NCI-H524 (cell line): Measurements from ENCODE around the gene SOS2.
"Not testable (repeated sequence)": the region's sequence is repeated elsewhere in the genome, so short reads cannot be mapped to it uniquely, and the experiment has no call there.

ENCODE experiments used
- DNase-seq, 2 experiments: peaks; one replicate each; lab custom pipeline; 2025; lab: John Stamatoyannopoulos, UW

The SOS2 gene

DNA sequence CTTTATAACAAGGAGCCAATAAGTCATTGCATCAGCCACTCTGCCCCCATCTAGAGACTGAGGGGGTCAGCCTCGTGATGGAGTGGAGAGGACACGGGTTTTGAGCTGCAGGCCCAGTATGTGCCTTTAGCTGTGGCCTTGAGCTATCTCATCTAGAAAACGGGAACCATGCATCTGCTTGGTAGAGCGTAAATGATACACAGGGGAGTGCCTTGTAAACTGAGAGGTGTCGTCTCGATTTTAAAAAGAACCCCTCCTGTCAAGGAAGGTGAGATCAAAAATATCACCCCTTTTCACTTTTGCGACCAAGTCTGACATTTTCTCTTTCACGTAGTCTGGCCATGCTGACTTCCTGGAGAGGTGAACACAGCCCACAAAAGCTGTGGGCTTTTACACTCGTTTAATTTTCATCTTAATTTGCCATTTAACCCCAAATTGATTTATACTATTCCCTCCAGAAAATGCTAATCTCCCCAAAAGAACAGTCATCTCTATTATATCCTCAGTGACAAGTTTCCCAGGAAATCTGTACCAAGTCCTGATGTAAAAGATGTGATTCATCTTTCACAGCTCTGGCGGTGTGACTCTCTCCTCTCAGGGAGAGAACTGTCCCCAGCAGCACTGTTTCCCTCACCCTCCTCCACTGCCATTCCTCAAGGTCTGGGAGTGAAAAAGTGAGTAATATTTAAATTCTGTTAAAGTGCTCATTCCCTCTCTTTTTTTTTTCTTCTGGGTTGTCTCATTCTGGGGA lies 145.6 kb downstream of the SOS2 start:
- no peak for DNase-seq

DNA sequence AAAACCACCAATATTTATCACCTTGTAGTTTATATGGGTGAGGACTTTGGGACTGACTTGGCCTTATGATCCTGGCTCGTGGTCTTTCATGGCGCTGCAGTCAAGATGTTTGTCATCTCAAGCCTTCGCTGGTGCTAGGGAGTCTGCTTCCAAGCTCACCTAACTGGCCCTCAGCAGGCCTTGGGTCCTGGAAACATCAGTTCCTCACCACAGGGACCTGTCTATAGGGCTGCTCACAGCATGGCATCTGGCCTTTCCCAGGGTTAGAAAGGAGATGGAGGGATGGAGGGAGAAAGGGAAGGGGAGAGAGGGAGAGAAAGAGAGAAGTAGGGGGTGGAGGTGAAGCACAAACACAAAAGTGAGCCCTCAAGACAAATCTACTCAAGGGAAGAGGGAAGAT lies 146.7 kb downstream of the SOS2 start:
- no peak for DNase-seq

DNA sequence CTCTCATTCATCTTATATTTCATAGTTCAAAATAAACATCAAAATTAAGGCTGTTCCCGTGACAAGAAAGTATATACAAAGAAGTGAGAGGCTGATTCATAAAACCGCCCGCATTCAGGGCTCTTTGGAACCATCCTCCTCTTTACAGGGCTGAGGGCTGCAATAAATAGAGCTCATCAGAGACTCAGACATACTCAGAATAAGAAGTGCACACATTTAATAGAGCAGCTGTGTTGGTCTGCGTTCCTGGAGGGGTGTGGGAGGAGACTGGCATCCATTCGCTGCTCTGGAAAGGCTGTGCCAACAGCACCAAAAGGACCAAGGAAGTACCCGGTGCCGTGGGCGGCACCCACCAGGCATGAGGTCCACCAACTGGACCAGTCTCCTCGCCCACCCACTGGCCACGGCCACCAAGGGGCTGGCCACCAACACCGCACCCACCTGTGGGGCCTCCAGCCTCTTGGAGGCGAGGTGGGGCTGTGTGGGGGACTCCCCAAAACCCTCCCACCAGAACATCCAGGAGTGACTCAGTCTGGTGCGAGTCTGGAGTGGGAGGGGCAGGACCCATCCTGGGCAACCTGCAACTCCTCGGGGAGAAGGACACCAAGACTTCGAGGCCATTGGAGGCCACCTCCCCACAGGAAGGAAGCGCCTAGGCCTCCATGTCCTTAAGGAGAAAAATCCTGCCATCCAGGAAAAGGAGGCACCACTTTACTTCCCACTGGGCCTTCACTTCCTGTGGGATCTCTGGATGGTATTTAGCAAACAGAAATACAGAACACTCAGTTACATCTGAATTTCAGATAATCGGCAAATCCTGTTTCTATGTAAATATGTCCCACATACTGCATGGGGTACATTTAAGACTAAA lies 147.7 kb downstream of the SOS2 start:
- no peak for DNase-seq

DNA sequence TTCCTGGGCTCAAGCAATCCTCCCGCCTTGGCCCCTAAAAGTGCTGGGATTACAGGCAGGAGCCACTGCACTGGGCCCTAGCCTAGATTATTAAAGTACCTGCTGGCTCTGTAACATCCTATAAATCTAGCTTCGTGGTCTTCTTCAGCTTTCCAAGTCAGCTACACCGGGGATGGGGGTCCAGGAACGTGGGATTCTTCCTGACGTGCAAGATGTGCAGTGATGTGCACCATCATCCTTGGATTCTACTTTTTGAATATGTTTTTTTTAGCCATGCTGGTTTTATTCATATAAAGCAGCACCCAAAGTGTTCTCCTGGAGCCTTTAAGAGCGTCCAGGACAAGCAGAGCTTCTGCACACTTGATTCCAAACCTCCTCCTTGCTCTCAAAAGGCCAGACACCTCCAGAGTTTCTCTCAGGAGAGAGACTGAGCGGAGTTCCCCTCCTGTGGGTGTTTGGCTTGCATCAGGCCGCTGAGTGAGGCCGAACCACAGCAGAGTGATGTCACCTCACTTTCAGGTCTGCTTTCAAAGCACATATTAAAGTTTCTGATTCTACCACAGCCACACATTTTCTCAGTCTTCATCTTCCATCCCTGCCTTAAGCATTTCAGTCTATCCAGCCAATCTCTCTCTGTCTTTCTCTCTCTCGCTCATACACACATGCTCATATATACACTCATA lies 148.5 kb downstream of the SOS2 start:
- DNase-seq: no peak

DNA sequence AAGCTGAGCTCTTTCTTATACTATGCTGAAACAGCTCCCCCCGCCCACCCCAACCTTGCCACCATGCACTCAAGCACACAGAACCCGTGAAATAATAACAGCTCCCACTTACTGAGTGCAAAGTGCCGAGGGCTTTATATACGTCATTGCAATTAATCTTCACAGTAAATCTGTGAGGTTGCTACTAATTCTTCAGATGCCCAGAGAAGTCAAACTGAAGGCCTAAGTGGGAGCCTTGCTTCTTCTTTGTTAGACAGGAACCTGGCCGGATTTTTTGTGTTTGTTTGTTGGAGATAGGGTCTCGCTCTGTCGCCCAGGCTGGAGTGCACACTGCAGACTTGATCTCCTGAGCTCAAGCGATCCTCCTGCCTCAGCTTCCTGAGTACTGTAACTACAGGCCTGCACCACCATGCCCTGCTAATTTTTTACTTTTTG lies 149.1 kb downstream of the SOS2 start:
- no peak for DNase-seq

DNA sequence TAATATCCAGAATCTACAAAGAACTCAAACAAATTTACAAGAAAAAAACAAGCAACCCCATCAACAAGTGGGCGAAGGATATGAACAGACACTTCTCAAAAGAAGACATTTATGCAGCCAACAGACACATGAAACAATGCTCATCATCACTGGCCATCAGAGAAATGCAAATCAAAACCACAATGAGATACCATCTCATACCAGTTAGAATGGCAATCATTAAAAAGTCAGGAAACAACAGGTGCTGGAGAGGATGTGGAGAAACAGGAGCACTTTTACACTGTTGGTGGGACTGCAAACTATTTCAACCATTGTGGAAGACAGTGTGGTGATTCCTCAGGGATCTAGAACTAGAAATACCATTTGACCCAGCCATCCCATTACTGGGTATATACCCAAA lies 152.3 kb downstream of the SOS2 start:
- not testable (repeated sequence) for DNase-seq

DNA sequence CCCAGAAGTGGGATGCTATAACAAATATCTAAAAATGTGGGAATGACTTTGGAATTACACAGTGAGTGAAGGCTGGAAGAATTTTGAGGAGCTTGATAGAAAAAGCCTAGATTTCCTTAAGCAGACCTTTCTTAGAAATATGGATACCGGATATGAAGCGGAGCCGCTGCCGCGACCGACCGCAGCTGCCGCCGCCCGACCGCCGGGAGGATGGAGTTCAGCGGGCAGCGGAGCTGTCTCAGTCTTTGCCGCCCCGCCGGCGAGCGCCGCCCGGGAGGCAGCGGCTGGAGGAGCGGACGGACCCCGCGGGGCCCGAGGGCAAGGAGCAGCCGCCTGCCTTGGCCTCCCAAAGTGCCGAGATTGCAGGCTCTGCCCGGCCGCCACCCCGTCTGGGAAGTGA lies 157.7 kb downstream of the SOS2 start:
- not testable (repeated sequence) for DNase-seq

DNA sequence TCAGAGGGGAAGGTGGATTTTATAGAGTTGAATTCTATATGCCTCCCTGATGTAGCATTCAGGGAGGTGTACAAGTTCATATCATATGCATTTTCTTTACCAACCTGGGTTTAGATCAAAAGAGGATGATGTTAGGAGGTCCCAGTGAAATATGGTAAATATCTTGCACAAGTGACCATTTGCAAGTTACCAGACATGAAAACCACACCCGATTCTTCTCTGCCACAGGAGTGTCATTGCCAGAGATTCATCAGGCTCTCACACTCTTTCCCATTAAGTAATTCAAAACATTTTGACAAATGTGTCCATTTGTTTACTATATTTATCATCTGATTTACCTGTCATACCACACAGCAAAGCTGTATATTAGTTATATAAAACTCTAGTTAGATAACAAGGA lies 159.0 kb downstream of the SOS2 start:
- no peak for DNase-seq

DNA sequence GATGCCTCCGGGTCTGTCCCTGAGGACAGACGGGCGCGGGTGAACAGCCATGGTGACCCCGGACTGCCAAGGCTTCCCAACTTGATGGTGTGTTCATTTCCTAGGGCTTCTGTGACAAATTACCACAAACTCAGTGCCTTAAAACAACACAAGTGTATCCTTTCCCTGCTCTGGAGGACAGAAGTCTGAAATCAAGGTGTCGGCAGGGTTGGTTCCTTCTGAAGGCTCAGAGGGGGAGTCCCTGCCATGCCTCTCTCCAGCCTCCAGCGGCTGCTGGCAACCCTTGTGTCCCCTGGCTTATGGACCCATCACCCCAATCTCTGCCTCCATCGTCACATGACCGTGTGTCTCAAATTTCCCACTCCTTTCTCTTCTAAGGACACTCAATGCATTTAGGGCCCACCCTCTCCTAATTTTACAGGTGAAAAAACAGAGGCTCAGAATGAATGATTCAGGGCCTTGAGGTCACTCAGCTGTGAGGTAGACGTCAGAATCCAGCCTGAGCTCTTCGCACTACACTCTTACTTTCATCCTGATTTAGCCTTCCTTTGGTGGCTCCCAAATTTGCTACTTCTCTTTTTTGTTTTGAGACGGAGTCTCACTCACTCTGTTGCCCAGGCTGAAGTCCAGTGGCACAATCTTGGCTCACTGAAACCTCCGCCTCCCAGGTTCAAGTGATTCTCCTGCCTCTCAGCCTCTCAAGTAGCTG lies 160.4 kb downstream of the SOS2 start:
- no peak for DNase-seq

DNA sequence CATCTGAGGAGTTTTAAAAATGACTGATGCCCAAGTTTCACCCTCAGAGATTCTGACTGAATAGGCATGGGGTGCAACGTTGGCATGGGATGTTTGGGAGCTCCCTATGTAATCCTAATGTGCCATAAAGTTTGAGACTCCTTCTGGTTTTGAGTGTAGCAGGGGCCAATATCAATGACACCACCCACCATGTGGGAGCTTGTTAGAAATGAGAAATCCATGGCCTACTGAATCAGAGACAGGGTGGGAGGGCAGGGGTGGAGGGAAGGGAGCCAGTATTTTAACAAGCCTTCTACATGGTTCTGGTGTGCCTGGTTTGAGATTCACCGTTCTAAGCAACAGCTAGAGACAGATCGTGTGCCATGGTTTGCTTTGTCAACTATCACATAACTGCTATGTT lies 161.1 kb downstream of the SOS2 start:
- DNase-seq: no peak

DNA sequence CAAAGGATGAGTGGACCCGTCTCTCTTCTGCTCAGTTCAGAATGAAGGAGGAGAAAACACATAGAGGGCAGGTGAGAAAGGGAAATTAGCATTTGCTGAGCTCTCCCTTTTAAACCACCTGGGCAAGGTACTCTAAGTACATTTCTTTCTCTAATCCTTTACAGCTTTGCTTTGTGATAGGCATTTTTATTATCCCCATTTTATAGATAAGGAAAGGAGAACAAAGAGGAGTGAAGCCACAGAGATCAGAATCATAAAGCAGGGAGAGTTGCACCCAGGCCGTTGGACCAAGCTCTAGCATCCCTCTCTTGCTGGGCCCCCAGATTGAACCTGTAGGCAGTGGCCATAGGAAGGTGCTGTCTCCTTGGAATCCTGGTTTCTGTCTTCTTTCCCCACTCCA lies 162.1 kb downstream of the SOS2 start:
- no peak for DNase-seq

DNA sequence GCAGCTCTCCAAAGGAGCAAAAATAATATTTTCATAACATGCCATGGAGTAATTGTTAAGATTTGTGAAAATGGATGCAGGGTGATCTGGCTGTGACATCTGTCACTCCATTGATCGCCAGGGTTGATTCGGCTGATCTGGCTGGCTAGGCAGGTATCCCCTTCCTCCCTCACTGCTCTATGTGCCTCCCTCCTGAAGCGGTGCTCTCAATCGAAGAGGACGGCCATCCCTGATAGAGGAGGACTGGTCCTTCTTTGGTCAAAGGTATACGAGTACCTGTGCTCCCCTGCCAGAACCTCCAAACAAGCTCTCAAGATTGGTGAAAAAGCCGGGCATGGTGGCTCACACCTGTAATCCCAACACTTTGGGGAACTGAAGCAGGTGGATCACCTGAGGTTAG lies 162.9 kb downstream of the SOS2 start:
- no peak for DNase-seq

DNA sequence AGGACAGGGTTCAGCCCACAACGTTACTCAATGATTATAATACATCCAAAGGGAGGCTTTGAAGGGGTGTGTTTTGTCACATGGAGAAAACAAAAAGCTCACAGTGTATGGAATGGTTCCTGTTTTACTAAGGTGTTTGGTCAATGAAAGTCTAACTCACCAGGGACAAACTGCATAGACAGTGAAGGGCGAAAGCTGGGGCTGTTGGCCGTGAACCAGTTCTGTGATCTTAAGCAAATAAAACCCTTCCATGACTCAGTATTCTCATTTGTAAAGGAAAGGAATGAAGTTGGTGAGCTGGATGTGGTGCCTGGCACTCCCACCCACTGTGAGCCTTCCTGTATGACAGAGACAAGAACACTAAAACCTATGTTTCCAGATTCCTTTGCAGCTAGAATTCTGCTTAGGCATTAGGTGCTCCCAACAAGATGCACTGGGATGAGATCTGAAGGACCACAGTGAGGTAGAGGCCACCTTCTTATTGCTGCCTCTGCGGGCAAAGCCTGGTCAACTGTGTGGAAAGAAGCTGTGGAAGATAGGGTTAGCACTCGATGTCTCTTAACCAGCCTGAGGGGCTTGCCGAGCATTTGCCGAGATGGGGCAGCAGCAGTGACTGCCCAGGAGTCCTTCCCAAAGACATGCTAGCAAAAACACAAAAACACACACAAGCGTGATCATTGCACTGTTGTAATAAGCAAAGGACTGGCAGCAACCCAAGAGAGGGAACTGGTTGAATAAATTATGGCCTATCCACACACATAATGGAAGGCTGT lies 163.5 kb downstream of the SOS2 start:
- no peak for DNase-seq
